Nephron progenitor cell (in vitro differentiated cells): ENCODE data around the gene MAP4.
A peak's percentile ranks its signal among the peaks of the same experiment; 100 is the strongest.

Source experiments
- DNase-seq: peaks from one replicate; pipeline ENCODE4 v3.0.0; 2021
- H3K27ac Mint-ChIP-seq: 2 replicates; pipeline ENCODE4 v1.8.0; 2021; ENCODE audit warnings: mild to moderate bottlenecking, moderate library complexity, mixed read lengths
- H3K27me3 Mint-ChIP-seq: 2 replicates; pipeline ENCODE4 v1.8.0; 2021; ENCODE audit warnings: mild to moderate bottlenecking, low read depth, mixed read lengths; ENCODE audit not compliant: poor library complexity
- H3K36me3 Mint-ChIP-seq: 2 replicates; pipeline ENCODE4 v1.8.0; 2021; ENCODE audit warnings: low read depth, mixed read lengths
- H3K4me1 Mint-ChIP-seq: 2 replicates; pipeline ENCODE4 v1.8.0; 2021; ENCODE audit warnings: mixed read lengths
- H3K4me3 Mint-ChIP-seq: 2 replicates; pipeline ENCODE4 v1.8.0; 2021; ENCODE audit warnings: mild to moderate bottlenecking, moderate library complexity, mixed read lengths
- H3K9me3 Mint-ChIP-seq: 2 replicates; pipeline ENCODE4 v1.8.0; 2021; ENCODE audit warnings: mild to moderate bottlenecking, moderate library complexity, mixed read lengths
- CTCF ChIP-seq: fragments of 200-600 bp; sonication (generic); IDR thresholded peaks from 2 replicates; pipeline ENCODE4 v1.5.0; 2021; ENCODE audit warnings: antibody characterized with exemption

The MAP4 gene

GRCh38 chr3:47954567-47954966, 61.6 kb downstream of the MAP4 start:
- Mint-ChIP-seq H3K27me3 (no peaks in the 10 kb centered on the region), H3K4me1 (peaks cover 8% of the 10 kb centered on the region), H3K27ac (peak overlapping the region; percentile 22), H3K36me3 (peaks cover 29% of the 10 kb centered on the region), H3K9me3 (peaks cover 12% of the 10 kb centered on the region), H3K4me3 (no peak overlapping the region)
- DNase-seq = no peak
- TF ChIP-seq CTCF = no peak

- Mint-ChIP-seq H3K9me3 (peaks cover 12% of the 10 kb centered on the region), H3K4me3 (no peak overlapping the region), H3K27me3 (no peaks in the 10 kb centered on the region), H3K4me1 (peaks cover 8% of the 10 kb centered on the region), H3K27ac (no peak overlapping the region), H3K36me3 (peaks cover 23% of the 10 kb centered on the region)
- TF ChIP-seq CTCF = no peak
- no peak for DNase-seq
Measured at GRCh38 chr3:47950453-47951169, 65.6 kb downstream of the MAP4 start.

GRCh38 chr3:47949979-47950378, 66.2 kb downstream of the MAP4 start:
- Mint-ChIP-seq H3K4me1 (peaks cover 8% of the 10 kb centered on the region), H3K27ac (no peak overlapping the region), H3K9me3 (peaks cover 12% of the 10 kb centered on the region)

GRCh38 chr3:47940232-47940631, 76.0 kb downstream of the MAP4 start:
- H3K27me3 Mint-ChIP-seq = no peaks in the 10 kb centered on the region
- no peaks in the 10 kb centered on the region for H3K9me3 Mint-ChIP-seq
- H3K36me3 Mint-ChIP-seq = peaks cover 8% of the 10 kb centered on the region
- no peak for DNase-seq
- H3K27ac Mint-ChIP-seq = no peak overlapping the region
- H3K4me3 Mint-ChIP-seq = no peak overlapping the region
- TF ChIP-seq CTCF = no peak
- H3K4me1 Mint-ChIP-seq = peaks cover 19% of the 10 kb centered on the region

More at GRCh38 chr3:47949979-47950378, 66.2 kb downstream of the MAP4 start:
- DNase-seq = no peak
- TF ChIP-seq CTCF = no peak
- Mint-ChIP-seq H3K36me3 (peaks cover 23% of the 10 kb centered on the region), H3K27me3 (no peaks in the 10 kb centered on the region), H3K4me3 (no peak overlapping the region)

GRCh38 chr3:47932421-47932820, 83.8 kb downstream of the MAP4 start:
- Mint-ChIP-seq H3K4me1 (no peaks in the 10 kb centered on the region), H3K27me3 (peaks cover 6% of the 10 kb centered on the region), H3K27ac (peak overlapping the region; percentile 12), H3K36me3 (peaks cover 5% of the 10 kb centered on the region), H3K4me3 (no peak overlapping the region), H3K9me3 (no peaks in the 10 kb centered on the region)
- DNase-seq = no peak
- TF ChIP-seq CTCF = no peak

GRCh38 chr3:47930979-47931378, 85.2 kb downstream of the MAP4 start:
- no peak overlapping the region for H3K4me3 Mint-ChIP-seq
- peaks cover 15% of the 10 kb centered on the region for H3K36me3 Mint-ChIP-seq
- no peak overlapping the region for H3K27ac Mint-ChIP-seq
- no peaks in the 10 kb centered on the region for H3K4me1 Mint-ChIP-seq
- H3K27me3 Mint-ChIP-seq = peaks cover 6% of the 10 kb centered on the region
- no peaks in the 10 kb centered on the region for H3K9me3 Mint-ChIP-seq
- DNase-seq = no peak
- TF ChIP-seq CTCF = no peak
